ENCODE data around the gene MRPS11.
"Not testable (repeated sequence)": the region's sequence is repeated elsewhere in the genome, so short reads cannot be mapped to it uniquely, and the experiment has no call there.

The MRPS11 gene
- 4.7 to 11.9 reads per million in 2 donors for total RNA-seq

- DNase-seq = peak; percentile 78 to 92 (median 84)
Observed at GRCh38 chr15:88467073-88467934, at the start of gene MRPS11, which contains the start of gene MRPL46. Gene MRPS11, plus strand, starts transcription at chr15:88467708. Its CDS starts 10 bp downstream, at chr15:88467718. Gene MRPL46, minus strand, starts transcription at chr15:88467388. Its CDS starts 11 bp downstream, at chr15:88467377.

GRCh38 chr15:88419830-88420229 lies 47.7 kb upstream of the MRPS11 start:
- peak in 1 of 5 experiments; percentile 63 for DNase-seq

GRCh38 chr15:88423331-88423730 lies 44.2 kb upstream of the MRPS11 start:
- no peak for DNase-seq

GRCh38 chr15:88426304-88426703 lies 41.2 kb upstream of the MRPS11 start:
- no peak for DNase-seq

GRCh38 chr15:88428053-88428452 lies 39.5 kb upstream of the MRPS11 start:
- DNase-seq = no peak

- DNase-seq = no peak
Observed at GRCh38 chr15:88428805-88429605, 38.5 kb upstream of the MRPS11 start.

GRCh38 chr15:88430051-88430450 lies 37.5 kb upstream of the MRPS11 start:
- DNase-seq = no peak

GRCh38 chr15:88431441-88431840 lies 36.1 kb upstream of the MRPS11 start:
- DNase-seq = no peak

- no peak for DNase-seq
Observed at GRCh38 chr15:88433046-88433685, 34.3 kb upstream of the MRPS11 start.

GRCh38 chr15:88434106-88434505 lies 33.4 kb upstream of the MRPS11 start:
- DNase-seq = not testable (repeated sequence)

GRCh38 chr15:88438181-88438580 lies 29.3 kb upstream of the MRPS11 start:
- no peak for DNase-seq

- no peak for DNase-seq
Observed at GRCh38 chr15:88440021-88440420, 27.5 kb upstream of the MRPS11 start.

GRCh38 chr15:88441076-88441730 lies 26.3 kb upstream of the MRPS11 start:
- no peak for DNase-seq

GRCh38 chr15:88447206-88447605 lies 20.3 kb upstream of the MRPS11 start:
- no peak for DNase-seq

- no peak for DNase-seq
Observed at GRCh38 chr15:88447741-88448140, 19.8 kb upstream of the MRPS11 start.

- DNase-seq = no peak
Observed at GRCh38 chr15:88448991-88449461, 18.5 kb upstream of the MRPS11 start.

GRCh38 chr15:88449581-88449980 lies 17.9 kb upstream of the MRPS11 start:
- DNase-seq = no peak

- peak in 3 of 5 experiments; percentile 34 to 56 (median 49) for DNase-seq
Observed at GRCh38 chr15:88450125-88450798, 17.2 kb upstream of the MRPS11 start.

GRCh38 chr15:88453651-88454050 lies 13.9 kb upstream of the MRPS11 start:
- DNase-seq = no peak

- no peak for DNase-seq
Observed at GRCh38 chr15:88454236-88454635, 13.3 kb upstream of the MRPS11 start.

Data from T-helper 2 cell (primary cell).